GM21447 (cell line): ENCODE results near the gene OR10K1.
"Not testable (repeated sequence)": the region's sequence is repeated elsewhere in the genome, so short reads cannot be mapped to it uniquely, and the experiment has no call there.

Experiments used
- ATAC-seq: cut with Tn5 transposase; IDR thresholded peaks from one replicate; pipeline ENCODE4 v1.9.1; 2021; ENCODE audit not compliant: unreplicated experiment

OR10K1 gene

GRCh38 chr1:158461534-158461933 is at the start of gene OR10K1:
Gene OR10K1 (plus strand): TSS chr1:158461834. CDS start chr1:158465562, 3,728 bp downstream.
- ATAC-seq: no peak

GRCh38 chr1:158414651-158415345 is 46.8 kb upstream of the OR10K1 start:
- no peak for ATAC-seq

- ATAC-seq: no peak
Observed at GRCh38 chr1:158417586-158417985, 44.0 kb upstream of the OR10K1 start.

- no peak for ATAC-seq
Observed at GRCh38 chr1:158422212-158422611, 39.4 kb upstream of the OR10K1 start.

- no peak for ATAC-seq
Observed at GRCh38 chr1:158425027-158425426, 36.6 kb upstream of the OR10K1 start.

GRCh38 chr1:158426137-158426536 is 35.5 kb upstream of the OR10K1 start, which contains the start of gene OR10K2:
Gene OR10K2 (minus strand): TSS chr1:158426237. CDS start chr1:158420866, 5,371 bp downstream.
- ATAC-seq: no peak

GRCh38 chr1:158430163-158430562 is 31.5 kb upstream of the OR10K1 start:
- ATAC-seq: not testable (repeated sequence)

GRCh38 chr1:158434741-158435140 is 26.9 kb upstream of the OR10K1 start:
- ATAC-seq: no peak

- no peak for ATAC-seq
Observed at GRCh38 chr1:158445376-158445775, 16.3 kb upstream of the OR10K1 start.

GRCh38 chr1:158454537-158454936 is 7.1 kb upstream of the OR10K1 start:
- ATAC-seq: no peak

- ATAC-seq: no peak
Observed at GRCh38 chr1:158457246-158457645, 4.4 kb upstream of the OR10K1 start.

- ATAC-seq: no peak
Observed at GRCh38 chr1:158458263-158458662, 3.4 kb upstream of the OR10K1 start.

GRCh38 chr1:158471920-158472319 is 10.3 kb downstream of the OR10K1 start, which contains the start of gene OR10R2:
Gene OR10R2 (plus strand): TSS chr1:158472220. CDS start chr1:158472326, 106 bp downstream.
- ATAC-seq: no peak

GRCh38 chr1:158485455-158485854 is 23.8 kb downstream of the OR10K1 start:
- ATAC-seq: no peak

GRCh38 chr1:158491316-158491715 is 29.7 kb downstream of the OR10K1 start:
- ATAC-seq: no peak

- ATAC-seq: no peak
Observed at GRCh38 chr1:158493054-158493453, 31.4 kb downstream of the OR10K1 start.

- ATAC-seq: no peak
Observed at GRCh38 chr1:158494796-158495195, 33.2 kb downstream of the OR10K1 start.

GRCh38 chr1:158496374-158496773 is 34.7 kb downstream of the OR10K1 start:
- no peak for ATAC-seq

GRCh38 chr1:158506369-158506987 is 44.8 kb downstream of the OR10K1 start:
- no peak for ATAC-seq

- no peak for ATAC-seq
Observed at GRCh38 chr1:158507511-158507910, 45.9 kb downstream of the OR10K1 start.

GRCh38 chr1:158509471-158510156 is 48.0 kb downstream of the OR10K1 start:
- ATAC-seq: no peak

- ATAC-seq: no peak
Observed at GRCh38 chr1:158516966-158517365, 55.3 kb downstream of the OR10K1 start.
